Endodermal cell (in vitro differentiated cells): Measurements from ENCODE around the gene TADA3. TPM values are rescaled to one million over a fixed set of nuclear protein-coding genes. Genes with fewer than 3 reads are reported as not detected.

Experiments
- DNase-seq: peaks from one replicate; pipeline ENCODE4 v3.0.0-alpha.2; 2017
- H3K27ac ChIP-seq: 2 replicates; pipeline ENCODE4 v1.5.1; 2013; ENCODE audit warnings: mild to moderate bottlenecking, low read depth, low read length, moderate library complexity
- H3K27me3 ChIP-seq: 2 replicates; pipeline ENCODE4 v1.6.1; 2013; ENCODE audit warnings: mild to moderate bottlenecking, low read length, moderate library complexity; ENCODE audit not compliant: insufficient read depth, control insufficient read depth, poor library complexity, severe bottlenecking
- H3K36me3 ChIP-seq: 2 replicates; pipeline ENCODE4 v1.7.0; 2013; ENCODE audit warnings: mild to moderate bottlenecking, low read length, moderate library complexity; ENCODE audit not compliant: control insufficient read depth, insufficient read depth
- H3K4me1 ChIP-seq: one replicate; pipeline ENCODE4 v1.7.0; 2013; ENCODE audit warnings: low read length; ENCODE audit not compliant: control insufficient read depth, insufficient read depth
- H3K4me3 ChIP-seq: 2 replicates; pipeline ENCODE4 v1.5.1; 2013; ENCODE audit warnings: mild to moderate bottlenecking, low read length, moderate library complexity
- H3K9ac ChIP-seq: 2 replicates; pipeline ENCODE4 v1.6.1; 2013; ENCODE audit warnings: mild to moderate bottlenecking, low read length, moderate library complexity; ENCODE audit not compliant: poor library complexity, severe bottlenecking; ENCODE audit errors: extremely low read depth
- H3K9me3 ChIP-seq: 2 replicates; pipeline ENCODE4 v1.6.1; 2013; ENCODE audit warnings: mild to moderate bottlenecking, low read length, moderate library complexity; ENCODE audit not compliant: control insufficient read depth
- H3K27ac Mint-ChIP-seq: 2 replicates; pipeline ENCODE4 v1.8.0; 2020; ENCODE audit warnings: mixed read lengths
- H3K27me3 Mint-ChIP-seq: 2 replicates; pipeline ENCODE4 v1.8.0; 2021; ENCODE audit warnings: mild to moderate bottlenecking, mixed read lengths; ENCODE audit not compliant: insufficient read depth
- H3K36me3 Mint-ChIP-seq: 2 replicates; pipeline ENCODE4 v1.8.0; 2020; ENCODE audit warnings: low read depth, mixed read lengths
- H3K4me1 Mint-ChIP-seq: 2 replicates; pipeline ENCODE4 v1.8.0; 2020; ENCODE audit warnings: mixed read lengths
- H3K4me3 Mint-ChIP-seq: 2 replicates; pipeline ENCODE4 v1.8.0; 2020; ENCODE audit warnings: mild to moderate bottlenecking, moderate library complexity, mixed read lengths
- H3K9me3 Mint-ChIP-seq: 2 replicates; pipeline ENCODE4 v1.8.0; 2020; ENCODE audit warnings: mild to moderate bottlenecking, mixed read lengths
- WGBS, 2 experiments: methylation state at CpG; one replicate each; pipeline versions ENCODE4 v1.1.5 to v1.1.7; 2013; ENCODE audit warnings: missing lambda C conversion rate in 2 of 2, mixed read lengths in 1 of 2; ENCODE audit not compliant: insufficient coverage in 1 of 2, insufficient read length in 1 of 2; 5-methylcytosine and 5-hydroxymethylcytosine counted together
- total RNA-seq, 2 donors: library from RNA; stranded (reverse); fragmentation: NEBNext Ultra II Directional in 1 of 2; extraction: Animal tissue kit (Norgen Biotek cat#: 25700) in 1 of 2; gene quantifications; 2 replicates in 1 of 2; 3 replicates in 1 of 2; pipeline ENCODE4 v1.2.1, GENCODE V29; 2021
- TF ChIP-seq, protein P1 (sequence below): fragments of 200-600 bp; sonication (generic); conservative IDR thresholded peaks from 2 replicates; pipeline ENCODE4 v1.5.0; 2021; ENCODE audit warnings: antibody characterized with exemption, mild to moderate bottlenecking

TADA3 gene
- total RNA-seq, 2 donors from 2014 or later = 52.4 to 62.0 TPM

DNA sequence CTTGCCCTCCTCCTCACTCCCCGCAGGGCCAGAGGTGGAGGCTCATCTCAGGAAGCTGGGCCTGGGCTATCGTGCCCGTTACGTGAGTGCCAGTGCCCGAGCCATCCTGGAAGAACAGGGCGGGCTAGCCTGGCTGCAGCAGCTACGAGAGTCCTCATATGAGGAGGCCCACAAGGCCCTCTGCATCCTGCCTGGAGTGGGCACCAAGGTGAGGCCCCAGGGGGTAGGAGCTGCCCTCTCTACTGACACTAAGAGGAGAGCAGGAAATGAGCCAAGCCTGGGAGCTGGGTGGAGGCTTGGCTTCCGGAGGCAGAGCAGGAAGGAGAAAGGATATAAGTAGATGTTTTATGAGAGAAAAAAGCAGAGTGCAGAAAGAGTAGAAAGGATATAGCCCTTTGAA, 37.6 kb downstream of the TADA3 start:
- no peaks in the 10 kb centered on the region for H3K9me3 ChIP-seq
- H3K27me3 ChIP-seq = no peaks in the 10 kb centered on the region
- peaks cover 7% of the 10 kb centered on the region for H3K4me1 Mint-ChIP-seq
- no peak for DNase-seq
- peaks cover 33% of the 10 kb centered on the region for H3K36me3 ChIP-seq
- H3K36me3 Mint-ChIP-seq = peaks cover 56% of the 10 kb centered on the region
- peaks cover 5% of the 10 kb centered on the region for H3K4me1 ChIP-seq
- no peak overlapping the region for H3K9ac ChIP-seq
- H3K4me3 ChIP-seq = no peak overlapping the region
- TF ChIP-seq, protein P1, sequence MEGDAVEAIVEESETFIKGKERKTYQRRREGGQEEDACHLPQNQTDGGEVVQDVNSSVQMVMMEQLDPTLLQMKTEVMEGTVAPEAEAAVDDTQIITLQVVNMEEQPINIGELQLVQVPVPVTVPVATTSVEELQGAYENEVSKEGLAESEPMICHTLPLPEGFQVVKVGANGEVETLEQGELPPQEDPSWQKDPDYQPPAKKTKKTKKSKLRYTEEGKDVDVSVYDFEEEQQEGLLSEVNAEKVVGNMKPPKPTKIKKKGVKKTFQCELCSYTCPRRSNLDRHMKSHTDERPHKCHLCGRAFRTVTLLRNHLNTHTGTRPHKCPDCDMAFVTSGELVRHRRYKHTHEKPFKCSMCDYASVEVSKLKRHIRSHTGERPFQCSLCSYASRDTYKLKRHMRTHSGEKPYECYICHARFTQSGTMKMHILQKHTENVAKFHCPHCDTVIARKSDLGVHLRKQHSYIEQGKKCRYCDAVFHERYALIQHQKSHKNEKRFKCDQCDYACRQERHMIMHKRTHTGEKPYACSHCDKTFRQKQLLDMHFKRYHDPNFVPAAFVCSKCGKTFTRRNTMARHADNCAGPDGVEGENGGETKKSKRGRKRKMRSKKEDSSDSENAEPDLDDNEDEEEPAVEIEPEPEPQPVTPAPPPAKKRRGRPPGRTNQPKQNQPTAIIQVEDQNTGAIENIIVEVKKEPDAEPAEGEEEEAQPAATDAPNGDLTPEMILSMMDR = no peak
- no peaks in the 10 kb centered on the region for H3K27me3 Mint-ChIP-seq
- WGBS, 2 experiments = 90 to 96% methylated on average over 2 to 8 of the region's 8 CpGs
- no peak overlapping the region for H3K27ac ChIP-seq
- H3K4me3 Mint-ChIP-seq = no peak overlapping the region
- H3K27ac Mint-ChIP-seq = no peak overlapping the region
- H3K9me3 Mint-ChIP-seq = no peaks in the 10 kb centered on the region

DNA sequence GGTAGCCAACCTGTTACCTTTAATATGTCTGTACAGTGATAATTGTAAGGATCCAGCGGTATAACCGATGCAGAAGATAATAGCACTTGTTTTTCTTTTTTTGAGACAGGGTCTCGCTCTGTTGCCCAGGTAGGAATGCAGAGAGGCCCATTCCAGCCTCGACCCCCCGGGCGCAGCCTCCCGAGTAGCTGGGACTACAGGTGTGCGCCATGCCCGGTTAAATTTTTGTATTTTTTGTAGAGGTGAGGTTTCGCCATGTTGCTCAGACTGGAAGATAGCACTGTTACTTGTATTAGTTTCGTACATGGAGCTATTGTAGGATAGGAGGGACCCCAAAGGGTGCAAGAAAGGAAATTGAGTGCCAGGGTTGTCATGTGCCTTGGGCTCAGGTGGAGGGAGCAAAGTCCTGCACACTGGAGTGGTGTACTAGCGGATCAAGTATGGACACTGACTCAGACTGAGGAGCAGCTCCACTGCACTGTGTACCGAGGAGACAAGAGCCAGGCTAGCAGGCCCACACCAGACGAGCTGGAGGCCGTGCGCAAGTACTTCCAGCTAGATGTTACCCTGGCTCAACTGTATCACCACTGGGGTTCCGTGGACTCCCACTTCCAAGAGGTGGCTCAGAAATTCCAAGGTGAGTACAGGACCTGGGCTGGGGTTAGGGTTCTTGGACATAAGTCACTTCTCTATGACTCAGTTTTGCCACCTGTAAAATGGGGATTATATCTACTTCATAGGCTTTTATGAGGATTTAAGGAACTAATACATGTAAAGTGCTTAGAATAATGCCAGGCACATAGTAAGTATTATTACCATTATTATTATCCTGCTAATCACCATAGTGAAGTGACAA, 41.5 kb downstream of the TADA3 start:
- Histone ChIP-seq H3K9ac (peak overlapping the region; percentile 69), H3K9me3 (no peaks in the 10 kb centered on the region), H3K27me3 (no peaks in the 10 kb centered on the region), H3K27ac (no peak overlapping the region), H3K4me3 (peak overlapping the region; percentile 97), H3K36me3 (peaks cover 44% of the 10 kb centered on the region), H3K4me1 (peaks cover 5% of the 10 kb centered on the region)
- DNase-seq = no peak
- Mint-ChIP-seq H3K4me1 (peaks cover 12% of the 10 kb centered on the region), H3K36me3 (peaks cover 65% of the 10 kb centered on the region), H3K27ac (peak overlapping the region; percentile 97), H3K27me3 (no peaks in the 10 kb centered on the region), H3K4me3 (peak overlapping the region; percentile 84), H3K9me3 (no peaks in the 10 kb centered on the region)
- TF ChIP-seq, protein P1 = no peak
- WGBS, 2 experiments = 67 to 74% methylated on average over 8 to 17 of the region's 17 CpGs

DNA sequence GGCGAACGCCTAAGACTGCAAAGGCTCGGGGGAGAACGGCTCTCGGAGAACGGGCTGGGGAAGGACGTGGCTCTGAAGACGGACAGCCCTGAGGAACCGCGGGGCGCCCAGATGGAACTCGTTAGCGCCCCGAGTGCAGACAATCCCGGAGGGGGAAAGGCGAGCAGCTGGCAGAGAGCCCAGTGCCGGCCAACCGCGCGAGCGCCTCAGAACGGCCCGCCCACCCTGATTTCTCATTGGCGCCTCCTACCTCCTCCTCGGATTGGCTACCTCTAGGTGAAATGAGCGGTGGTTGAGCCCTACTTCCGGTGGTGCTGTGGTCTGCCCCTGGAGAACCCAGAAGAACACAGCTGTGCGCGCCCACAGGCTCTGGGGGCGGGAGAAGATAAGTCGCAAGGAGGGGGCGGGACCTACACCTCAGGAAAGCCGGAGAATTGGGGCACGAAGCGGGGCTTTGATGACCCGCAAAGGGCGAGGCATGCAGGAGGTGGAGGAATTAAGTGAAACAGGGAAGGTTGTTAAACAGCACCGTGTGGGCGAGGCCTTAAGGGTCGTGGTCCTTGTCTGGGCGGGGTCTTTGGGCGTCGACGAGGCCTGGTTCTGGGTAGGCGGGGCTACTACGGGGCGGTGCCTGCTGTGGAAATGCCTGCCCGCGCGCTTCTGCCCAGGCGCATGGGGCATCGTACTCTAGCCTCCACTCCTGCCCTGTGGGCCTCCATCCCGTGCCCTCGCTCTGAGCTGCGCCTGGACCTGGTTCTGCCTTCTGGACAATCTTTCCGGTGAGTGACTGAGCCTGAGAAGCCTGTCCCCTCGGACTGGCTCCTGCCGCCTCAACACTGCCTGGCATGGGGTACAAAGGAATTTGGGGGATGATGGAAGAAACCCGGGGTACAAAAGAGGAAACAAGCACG, 42.4 kb downstream of the TADA3 start, which contains the start of gene OGG1:
Gene OGG1 (plus strand): TSS at position 308 of the 911 bp plus-strand sequence. CDS start 335 bp downstream, at position 643.
- H3K4me3 Mint-ChIP-seq = peak within 1 kb of the TSS; percentile 84
- Histone ChIP-seq H3K9ac (peak within 1 kb of the TSS; percentile 69), H3K36me3 (peaks cover 53% of the 10 kb centered on the region), H3K4me1 (peaks cover 5% of the 10 kb centered on the region), H3K27me3 (no peaks in the 10 kb centered on the region), H3K4me3 (peak within 1 kb of the TSS; percentile 97), H3K9me3 (no peaks in the 10 kb centered on the region), H3K27ac (peak within 1 kb of the TSS; percentile 97)
- H3K27ac Mint-ChIP-seq = peak within 1 kb of the TSS; percentile 97
- H3K4me1 Mint-ChIP-seq = peaks cover 12% of the 10 kb centered on the region
- WGBS, 2 experiments = 0 to 1% methylated on average over 41 to 60 of the region's 60 CpGs
- peak; percentile 99 for DNase-seq
- H3K36me3 Mint-ChIP-seq = peaks cover 68% of the 10 kb centered on the region
- TF ChIP-seq, protein P1 = no peak
- H3K9me3 Mint-ChIP-seq = no peaks in the 10 kb centered on the region
- no peaks in the 10 kb centered on the region for H3K27me3 Mint-ChIP-seq
